CD4-positive, alpha-beta T cell treated with Interferon alpha-2 for 1 hour (primary cell): ENCODE results near the gene SRPK1.
A peak's percentile ranks its signal among the peaks of the same experiment; 100 is the strongest.
"Not testable (repeated sequence)": the region's sequence is repeated elsewhere in the genome, so short reads cannot be mapped to it uniquely, and the experiment has no call there.

Experiments
- DNase-seq, 2 donors: peaks; one replicate each; pipeline ENCODE4 v3.0.0-alpha.2; 2020 to 2022

Gene SRPK1

DNA sequence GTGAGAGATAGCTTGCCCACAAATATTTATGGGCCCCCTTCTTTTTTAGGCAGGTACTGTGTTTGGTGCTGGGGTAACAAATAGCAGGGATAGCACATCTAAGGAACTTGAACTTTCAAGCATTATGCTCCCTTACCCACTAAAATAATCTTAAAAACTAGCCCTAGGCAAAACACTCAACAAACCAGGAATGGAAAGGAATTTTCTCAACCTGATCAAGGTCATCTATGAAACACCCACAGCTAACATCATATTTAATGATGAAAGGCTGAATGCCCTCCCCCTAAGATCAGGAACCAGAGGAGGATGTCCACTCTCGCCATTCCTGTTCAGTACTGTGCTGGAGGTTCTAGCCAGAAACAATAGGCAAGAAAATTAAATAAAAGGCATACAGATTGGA, 8.7 kb upstream of the SRPK1 start:
- DNase-seq, result no peak

DNA sequence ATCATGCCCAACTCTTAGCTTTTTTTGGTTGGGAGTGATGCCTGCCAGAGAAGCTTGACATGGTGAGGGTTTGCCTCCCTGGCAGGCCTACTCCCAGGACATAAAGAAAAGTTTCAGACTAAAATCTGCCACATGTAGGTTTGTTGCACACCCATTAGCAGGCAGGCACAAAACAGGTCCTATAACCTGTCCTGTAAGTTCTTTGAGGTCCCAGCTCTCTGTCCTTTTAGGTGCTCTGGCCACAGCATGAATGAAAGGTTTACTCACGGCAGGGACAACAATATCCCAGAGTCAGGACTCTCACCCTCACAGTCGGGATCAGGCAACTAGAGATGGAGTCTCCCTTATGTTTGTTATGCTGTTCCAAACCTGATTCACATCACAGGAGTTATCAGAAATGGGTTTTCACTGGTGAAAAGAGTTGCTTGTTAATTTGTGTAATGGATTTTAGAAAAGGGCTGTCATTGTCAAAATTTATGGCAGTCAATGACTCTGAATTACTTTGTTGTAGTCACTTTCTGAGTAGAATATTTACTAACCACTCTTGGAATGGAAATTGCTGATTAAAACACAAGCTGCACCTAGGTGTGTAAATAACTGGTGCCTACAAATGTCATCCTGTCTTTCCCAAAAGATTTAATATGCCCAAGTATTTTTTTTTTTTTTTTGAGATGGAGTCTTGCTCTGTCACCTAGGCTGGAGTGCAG, 5.8 kb upstream of the SRPK1 start:
- no peak for DNase-seq

- no peak for DNase-seq
These were observed 5.1 kb upstream of the SRPK1 start for GRCh38 chr6:35925961-35926360.

GRCh38 chr6:35924146-35924545, 3.2 kb upstream of the SRPK1 start:
- DNase-seq, result no peak

GRCh38 chr6:35922139-35922554, 1.2 kb upstream of the SRPK1 start:
- no peak for DNase-seq

GRCh38 chr6:35919827-35920751, 809 bp downstream of the SRPK1 start:
- peak; percentile 28 to 66 for DNase-seq

GRCh38 chr6:35919085-35919826, 1.6 kb downstream of the SRPK1 start:
- DNase-seq, result peak in 1 of 2 donors; percentile 31

DNA sequence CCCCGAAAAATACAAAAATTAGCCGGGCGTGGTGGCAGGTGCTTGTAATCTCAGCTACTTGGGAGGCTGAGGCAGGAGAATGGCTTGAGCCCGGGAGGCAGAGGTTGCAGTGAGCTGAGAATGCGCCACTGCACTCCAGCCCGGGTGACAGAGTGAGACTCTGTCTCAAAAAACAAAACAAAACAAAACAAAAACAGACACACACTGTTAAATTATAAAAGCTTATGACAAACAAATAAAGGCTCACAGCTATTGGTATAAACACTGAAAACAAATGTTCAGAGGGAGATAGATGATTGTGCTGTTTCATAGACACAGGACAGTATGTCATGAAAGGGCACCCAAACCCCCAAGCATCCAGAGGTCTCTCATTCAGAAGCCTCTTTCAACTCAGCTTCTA, 4.0 kb downstream of the SRPK1 start:
- DNase-seq, result not testable (repeated sequence)

- no peak for DNase-seq
These were observed 4.8 kb downstream of the SRPK1 start for GRCh38 chr6:35916056-35916455.

DNA sequence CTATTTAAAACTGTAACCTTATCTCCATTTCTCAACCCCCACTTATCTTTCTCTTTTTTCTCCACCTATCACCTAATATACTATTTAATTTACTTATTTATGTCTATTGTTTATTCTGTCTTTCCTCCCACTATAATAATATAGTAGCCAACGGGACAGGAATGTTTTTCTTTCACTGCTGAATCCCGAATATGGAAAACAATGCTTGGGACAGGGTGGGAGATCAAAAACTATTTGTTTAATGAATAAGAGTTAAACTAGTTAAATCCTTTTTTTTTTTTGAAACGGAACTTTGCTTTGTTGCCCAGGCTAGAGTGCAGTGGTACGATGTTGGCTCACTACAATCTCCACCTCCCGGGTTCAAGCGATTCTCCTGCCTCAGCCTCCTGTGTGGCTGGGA, 6.4 kb downstream of the SRPK1 start:
- no peak for DNase-seq

GRCh38 chr6:35911871-35912653, 8.8 kb downstream of the SRPK1 start:
- no peak for DNase-seq

DNA sequence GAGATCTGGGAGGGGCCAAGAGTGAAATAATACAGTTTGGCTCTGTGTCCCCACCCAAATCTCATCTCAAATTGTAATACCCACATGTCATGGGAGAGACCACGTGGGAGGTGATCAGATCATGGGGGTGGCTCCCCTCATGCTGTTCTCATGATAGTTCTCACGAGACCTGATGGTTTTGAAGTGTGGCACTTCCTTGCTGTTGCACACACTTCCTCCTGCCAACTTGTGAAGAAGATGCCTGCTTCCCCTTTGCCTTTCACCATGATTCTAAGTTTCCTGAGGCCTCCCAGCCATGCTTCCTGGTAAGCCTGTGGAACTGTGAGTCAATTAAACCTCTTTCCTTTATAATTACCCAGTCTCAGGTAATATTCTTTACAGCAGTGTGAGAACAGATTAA, 11.3 kb downstream of the SRPK1 start:
- not testable (repeated sequence) for DNase-seq

GRCh38 chr6:35908753-35909401, 12.0 kb downstream of the SRPK1 start:
- DNase-seq, result not testable (repeated sequence)

- no peak for DNase-seq
These were observed 13.1 kb downstream of the SRPK1 start for GRCh38 chr6:35907750-35908149.

DNA sequence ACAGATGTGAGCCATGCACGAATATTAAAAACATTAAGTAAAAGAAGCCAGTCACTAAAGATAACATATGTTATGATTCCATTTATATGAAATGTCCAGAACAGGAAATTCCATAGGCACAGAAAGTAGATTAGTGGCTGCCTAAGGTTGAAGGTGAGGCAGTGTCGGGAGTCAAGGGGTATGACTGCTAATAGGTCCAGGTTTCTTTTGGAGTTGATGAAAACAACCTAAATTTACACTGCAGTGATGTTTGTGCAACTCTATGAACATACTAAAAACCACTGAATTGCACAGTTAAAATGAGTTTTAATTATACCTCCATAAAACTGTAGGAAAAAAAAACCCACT, 14.4 kb downstream of the SRPK1 start:
- DNase-seq, result no peak

- DNase-seq, result no peak
These were observed 14.9 kb downstream of the SRPK1 start for GRCh38 chr6:35905841-35906498.

GRCh38 chr6:35905141-35905785, 15.6 kb downstream of the SRPK1 start:
- no peak for DNase-seq

GRCh38 chr6:35903679-35904078, 17.2 kb downstream of the SRPK1 start:
- no peak for DNase-seq

DNA sequence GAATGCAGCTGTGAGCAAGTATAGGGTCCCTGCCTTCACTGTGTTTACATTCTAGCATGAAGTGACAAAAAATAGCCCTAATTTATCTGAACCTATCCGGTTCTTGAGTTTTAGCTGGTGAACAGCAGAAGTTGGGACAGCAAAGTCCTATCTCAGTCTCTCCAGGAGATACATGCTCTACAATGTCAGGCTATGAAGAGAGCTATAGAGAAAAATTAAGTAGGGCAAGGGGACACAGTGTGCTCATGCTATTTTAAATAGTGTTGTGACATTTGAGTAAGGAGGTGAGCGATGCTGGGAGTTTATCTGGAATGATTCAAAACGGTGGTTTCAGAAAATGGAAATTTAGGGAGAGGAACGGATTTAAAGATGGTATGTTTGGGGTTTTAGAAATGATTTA, 20.4 kb downstream of the SRPK1 start:
- DNase-seq, result no peak

DNA sequence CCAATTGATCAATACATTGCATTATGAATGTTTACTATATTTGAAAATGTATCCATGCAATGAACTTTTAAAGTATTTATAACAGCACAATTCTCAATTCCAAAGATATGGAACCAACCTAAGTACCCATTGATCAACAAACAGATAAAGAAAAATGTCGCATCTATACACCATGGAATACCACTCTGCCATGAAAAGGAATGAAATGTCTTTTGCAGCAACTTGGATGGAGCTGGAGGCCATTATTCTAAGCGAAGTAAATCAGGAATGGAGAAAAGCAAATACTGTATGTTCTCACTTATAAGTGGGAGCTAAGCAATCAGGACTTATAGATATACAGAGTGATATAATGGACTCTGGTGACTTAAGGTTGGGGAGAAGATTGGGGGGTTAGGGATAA, 22.9 kb downstream of the SRPK1 start:
- no peak for DNase-seq

- DNase-seq, result no peak
These were observed 23.4 kb downstream of the SRPK1 start for GRCh38 chr6:35897486-35897885.
